Embryonic facial prominence (tissue), 1 donor: ENCODE measurements around the gene LPGAT1.

ENCODE experiments used
- DNase-seq: peaks from one replicate; pipeline ENCODE4 v3.0.0-alpha.2; 2016; ENCODE audit errors: extremely low spot score

The LPGAT1 gene

DNA sequence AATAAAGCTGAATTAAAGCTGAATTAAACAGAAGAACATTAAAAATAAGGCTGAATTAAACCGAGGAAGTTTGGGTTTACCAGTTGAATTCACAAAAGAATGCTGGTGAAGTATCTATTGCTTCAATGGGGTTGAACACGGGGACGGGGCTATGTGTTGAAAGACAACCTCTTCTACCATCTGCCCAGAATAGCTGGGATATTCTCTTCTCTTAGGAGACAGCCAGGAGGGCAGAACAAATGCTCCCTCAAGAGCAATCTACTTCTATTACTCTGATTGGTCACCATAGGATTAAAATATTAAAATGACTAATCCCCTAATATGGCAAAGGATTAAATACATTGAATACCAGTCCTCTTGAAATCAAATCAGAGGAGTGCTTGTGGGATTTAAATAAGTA, 68.4 kb downstream of the LPGAT1 start:
- no peak for DNase-seq

DNA sequence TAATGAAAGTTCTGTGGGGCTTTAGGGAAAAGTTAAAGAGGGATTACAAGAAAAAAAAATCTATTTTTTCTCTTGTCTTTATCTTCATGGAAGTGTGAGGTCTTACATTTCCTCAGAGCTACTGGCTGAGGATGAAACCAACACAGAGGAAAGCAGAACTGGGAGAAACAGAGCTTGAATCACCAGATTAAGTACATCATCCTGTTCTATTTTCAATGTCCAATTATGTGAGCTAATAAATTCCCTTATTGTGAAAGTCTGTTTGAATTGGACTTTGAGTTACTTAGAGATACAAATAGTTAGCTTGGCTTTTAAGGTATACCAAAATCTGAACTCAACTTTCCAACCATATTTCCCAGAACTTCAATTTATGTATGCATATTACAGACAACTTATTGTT, 69.2 kb downstream of the LPGAT1 start:
- no peak for DNase-seq

DNA sequence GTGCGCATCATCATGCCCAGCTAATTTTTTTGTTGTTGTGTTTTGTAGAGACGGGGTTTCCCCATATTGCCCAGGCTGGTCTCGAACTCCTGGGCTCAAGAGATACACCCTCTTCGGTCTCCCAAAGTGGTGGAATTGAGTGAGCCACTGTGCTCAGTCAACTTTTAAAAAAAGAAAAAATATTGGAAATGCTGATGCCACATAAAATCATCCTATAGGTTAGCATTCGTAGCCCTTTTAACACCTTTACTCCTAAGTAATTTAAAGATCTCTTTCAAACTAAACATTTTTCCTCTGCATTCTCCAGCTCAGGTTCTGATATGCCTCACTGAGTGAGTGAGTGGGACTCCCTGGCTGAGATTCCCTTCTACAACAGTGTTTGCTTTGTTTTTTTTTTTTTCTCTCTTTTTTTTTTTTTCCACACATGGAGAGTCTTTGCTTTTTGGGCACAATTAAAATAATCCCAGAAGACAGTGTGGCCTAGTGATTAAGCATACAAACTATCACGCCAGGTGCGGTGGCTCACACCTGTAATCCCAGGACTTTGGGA, 74.0 kb downstream of the LPGAT1 start:
- no peak for DNase-seq

- DNase-seq = no peak
Observed at GRCh38 chr1:211753649-211754251, 76.8 kb downstream of the LPGAT1 start.

DNA sequence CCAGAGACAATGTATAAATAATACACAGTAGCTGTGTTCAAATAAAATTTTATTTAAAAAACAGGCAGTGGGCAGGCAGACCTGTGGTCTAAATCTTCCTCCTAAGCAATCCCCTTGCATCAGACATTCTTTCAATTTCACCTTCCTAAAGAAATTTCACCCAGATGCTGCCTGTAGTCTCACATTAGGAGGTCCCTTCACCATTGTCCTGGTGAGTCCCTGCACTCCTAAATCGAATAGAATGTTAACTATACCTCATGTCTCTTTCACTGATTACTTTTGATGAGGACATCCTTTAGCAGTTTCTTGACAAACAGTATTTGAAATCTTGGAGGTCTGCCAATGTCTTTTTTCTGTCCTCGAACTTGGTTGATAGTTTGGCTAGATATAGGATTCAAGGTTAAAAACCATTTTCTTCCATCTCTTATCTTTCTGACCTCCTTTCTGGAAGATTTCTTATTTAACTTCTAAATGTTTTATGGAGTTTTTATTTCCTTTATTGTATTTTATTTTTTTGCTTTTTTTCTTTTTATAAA, 77.5 kb downstream of the LPGAT1 start:
- DNase-seq = no peak

DNA sequence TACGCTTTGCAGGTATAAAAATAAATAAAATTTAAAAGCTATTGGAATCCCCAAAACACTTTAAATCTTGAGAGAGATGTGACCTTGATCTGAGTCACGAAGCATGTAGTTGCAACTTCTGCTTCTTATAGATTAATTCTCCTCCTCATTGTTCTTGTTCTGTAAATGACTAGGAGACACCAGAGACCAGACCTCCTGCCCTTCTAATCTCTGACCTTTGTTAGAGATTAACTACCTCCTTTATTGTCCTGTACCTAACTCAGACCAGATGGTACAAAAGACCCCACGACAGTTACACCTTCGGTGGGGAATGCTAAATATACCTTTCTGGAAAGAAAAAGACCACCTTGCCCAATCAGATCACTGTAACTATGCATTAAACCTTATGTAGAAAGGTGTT, 78.2 kb downstream of the LPGAT1 start:
- DNase-seq = no peak

GRCh38 chr1:211751438-211751837, 79.1 kb downstream of the LPGAT1 start:
- no peak for DNase-seq

DNA sequence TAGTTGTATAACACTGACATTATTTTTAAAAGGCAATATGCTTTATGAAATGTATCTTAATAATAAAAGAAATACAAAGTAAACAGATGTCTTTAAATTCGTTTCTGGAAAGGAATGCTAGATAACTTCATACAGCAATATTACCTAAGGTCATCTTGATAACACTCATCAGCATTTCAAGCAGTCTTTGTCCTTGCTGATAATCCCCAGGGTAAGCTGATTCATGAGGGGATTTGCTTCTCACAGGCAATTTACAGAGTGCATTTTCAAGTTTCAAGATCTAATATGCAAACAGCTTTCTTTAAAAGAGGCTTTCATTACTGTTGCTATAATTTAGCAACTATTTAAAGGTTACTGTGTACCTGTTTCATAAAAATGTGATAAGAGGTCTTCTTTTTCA, 80.0 kb downstream of the LPGAT1 start:
- no peak for DNase-seq

DNA sequence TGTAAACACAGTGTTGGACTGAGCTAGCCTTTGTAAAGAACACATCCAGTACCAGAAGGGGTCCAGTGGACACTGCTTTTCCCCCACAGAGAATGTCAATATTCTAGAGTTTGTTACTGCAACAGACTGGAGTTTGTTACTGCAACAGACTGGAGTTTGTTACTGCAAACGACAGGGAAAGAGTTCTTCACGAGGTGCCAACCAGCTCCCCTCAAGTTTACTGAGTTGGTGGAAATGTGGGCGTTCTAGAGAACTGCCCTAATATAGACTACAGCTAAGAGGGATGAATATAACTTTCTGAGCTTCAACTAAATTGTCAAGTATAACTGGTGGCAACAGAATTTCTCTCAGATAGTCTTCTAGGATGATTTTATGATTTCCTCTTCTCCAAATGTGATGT, 81.3 kb downstream of the LPGAT1 start:
- no peak for DNase-seq

DNA sequence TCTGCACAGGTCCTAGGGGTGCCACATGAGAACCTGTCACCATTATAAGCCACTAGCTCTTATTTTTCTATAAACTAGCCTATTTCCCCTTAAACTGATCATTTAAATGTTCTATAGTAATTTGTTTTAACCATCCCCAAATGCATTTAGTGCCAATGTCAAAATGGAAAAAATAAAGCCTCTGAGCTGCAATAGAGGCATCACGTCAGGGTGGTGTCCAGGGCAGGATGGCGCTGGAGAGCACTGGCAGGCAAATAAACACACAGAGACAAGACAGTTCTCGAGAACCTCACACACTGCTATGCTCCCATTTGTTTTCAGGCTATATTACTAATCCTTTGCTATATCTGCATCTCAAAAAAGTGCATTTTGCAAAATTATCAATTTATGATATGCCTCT, 81.8 kb downstream of the LPGAT1 start:
- no peak for DNase-seq

- DNase-seq = no peak
Observed at GRCh38 chr1:211742889-211743529, 87.6 kb downstream of the LPGAT1 start.

- DNase-seq = no peak
Observed at GRCh38 chr1:211742272-211742671, 88.3 kb downstream of the LPGAT1 start.

- no peak for DNase-seq
Observed at GRCh38 chr1:211741788-211742187, 88.8 kb downstream of the LPGAT1 start.

DNA sequence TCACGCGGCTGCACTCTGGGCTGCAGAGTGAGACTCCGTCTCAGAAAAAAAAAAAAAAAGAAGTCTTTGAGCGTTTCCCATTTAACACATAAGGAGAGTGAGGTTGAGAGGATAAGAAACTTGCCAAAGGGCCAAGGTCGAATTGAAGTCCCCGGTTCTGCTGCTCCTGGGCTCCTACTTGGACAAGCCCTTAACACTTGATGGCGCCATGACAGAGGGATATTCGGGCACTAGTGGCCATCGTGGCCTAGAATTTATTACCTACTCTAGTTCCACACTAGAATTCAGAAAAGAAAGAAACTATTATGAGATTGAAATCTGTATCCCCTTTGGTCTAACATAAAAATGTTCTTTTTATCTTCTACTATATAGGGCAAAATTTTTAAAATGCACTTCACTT, 89.4 kb downstream of the LPGAT1 start:
- DNase-seq = no peak

DNA sequence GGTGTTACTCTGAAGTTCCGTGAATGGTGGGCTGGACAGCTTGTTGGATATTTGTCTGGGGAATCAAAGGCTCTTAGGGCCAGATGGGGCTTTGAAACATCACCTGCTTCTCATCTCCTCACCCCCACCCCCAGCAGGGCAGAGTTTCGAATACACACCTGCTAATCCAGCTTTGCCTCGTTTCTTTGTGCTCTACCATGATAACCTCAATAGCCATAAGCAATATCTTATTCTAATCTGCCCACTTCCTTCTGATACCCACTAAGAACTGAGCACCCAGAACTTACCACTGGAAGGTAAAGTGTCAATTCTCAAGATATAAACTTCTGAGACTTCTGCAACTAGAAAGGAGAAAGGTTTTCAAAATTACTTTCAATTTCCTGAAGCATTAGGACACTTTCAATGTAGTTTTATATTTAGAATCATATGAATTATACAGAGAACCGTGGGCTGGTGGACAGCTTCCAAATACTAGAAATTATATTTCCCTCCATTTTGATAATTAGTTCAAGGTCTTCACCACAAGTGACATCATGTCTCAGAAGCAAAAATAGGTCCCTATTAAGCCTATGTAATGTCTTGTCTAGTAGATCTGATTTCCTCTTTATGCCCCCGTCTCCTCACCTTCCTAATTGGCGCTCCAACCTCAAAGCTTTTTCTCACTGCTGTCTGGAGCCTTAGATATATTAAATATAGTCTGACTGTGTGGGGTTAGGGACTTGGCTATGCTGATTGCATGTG, 90.7 kb downstream of the LPGAT1 start:
- no peak for DNase-seq

DNA sequence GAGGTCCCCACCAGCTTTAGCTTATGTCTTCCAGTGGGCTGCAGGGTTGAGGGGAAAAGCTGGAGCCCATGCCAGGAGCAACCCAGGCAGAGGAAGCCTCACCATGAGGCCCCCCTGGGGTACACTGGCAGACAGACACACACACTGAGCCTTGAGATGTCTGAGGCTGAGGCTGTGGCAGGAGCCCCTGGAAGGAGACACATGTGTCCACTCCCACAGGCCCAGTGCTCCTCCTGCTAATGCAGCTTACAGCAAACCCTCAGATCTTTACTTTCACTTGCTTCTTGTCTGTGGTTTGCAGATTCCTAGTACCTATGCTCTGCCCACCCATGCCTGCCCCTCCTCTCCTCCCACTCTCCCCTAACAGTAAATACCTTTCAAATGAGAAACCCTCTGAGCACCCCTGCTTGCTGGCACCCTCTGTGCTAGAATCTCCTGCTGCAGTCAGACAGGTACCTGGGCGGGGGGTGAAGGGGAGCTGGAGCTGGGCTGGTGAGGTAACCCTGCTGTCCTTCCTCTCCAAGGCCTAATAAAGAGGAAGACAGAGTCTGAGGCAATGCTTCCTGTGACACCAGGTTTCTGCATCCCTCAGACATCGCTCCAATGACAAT, 91.8 kb downstream of the LPGAT1 start:
- DNase-seq = no peak

GRCh38 chr1:211738096-211738690, 92.4 kb downstream of the LPGAT1 start:
- no peak for DNase-seq

DNA sequence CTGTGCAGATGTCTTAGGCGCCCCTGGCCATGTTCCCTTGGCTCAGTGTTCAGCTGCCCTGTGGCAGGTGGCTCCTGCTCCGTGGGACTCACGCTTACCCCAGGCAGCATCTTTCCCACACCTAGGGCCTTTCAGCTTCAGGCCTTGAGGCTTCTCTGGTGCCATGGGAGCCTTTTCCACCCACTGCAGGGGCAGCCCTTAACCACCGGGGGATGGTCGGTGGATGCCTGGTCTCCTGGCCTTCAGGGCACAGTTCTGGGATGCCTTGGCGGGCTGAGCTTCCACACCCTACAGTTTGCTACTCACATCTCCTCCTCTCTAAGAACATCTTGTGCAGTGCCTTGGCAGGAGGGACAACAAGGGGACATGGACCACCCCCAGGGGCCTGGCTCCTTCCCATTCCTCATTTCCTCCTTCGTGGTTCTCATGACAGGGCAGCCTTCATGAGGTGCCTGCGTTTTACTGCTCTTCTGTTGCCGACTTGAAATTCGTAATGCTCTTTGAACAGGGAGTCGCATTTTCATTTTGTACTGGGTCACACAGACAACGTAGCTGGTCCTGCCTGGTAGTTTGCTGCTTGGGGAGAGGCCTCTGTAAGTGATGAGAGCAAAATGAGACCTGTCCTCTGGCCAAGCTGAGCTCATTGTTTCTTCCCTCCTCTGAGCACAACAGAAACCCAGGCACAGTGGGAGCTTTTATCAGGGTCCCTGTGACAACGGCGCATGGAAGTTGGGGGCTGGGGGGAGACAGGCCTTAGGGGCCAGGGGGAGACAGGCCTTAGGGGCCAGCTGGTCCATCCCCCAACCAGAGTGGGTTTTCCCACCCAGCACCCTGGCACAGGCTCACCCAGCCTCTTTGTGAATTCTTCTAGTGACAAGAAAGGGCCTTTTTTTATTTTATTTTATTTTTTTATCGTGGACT, 93.2 kb downstream of the LPGAT1 start:
- DNase-seq = no peak

DNA sequence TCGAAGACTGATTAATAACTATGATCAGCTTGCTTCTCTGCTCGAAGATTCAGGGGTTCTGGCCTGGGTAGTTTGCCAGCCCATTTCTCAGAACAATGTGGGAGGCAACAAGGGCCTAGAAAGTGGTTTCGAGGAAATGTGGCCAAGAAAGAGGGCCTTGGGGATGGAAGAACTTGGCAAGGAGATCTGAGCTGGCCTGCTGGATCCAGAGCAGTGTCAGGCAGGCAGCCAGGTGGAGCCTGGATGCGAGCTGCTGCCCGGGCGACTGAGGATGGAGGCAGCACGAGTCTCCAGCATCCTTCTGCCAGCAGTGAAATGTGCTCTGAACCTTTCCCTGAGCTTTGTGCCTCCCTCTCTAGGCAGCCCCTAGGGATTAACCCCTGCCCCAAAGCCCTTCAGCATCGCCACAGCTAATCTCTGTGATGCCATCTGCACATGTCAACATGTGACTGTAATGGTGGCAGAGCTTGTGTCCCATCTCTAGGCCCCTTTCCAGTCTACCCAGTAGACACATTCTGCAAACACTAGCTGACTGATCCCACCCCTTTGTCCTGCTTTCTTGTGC, 94.1 kb downstream of the LPGAT1 start:
- DNase-seq = no peak
